Adrenal gland (tissue), 12 donors: ENCODE measurements around the gene CNNM4. TPM values are rescaled to one million over a fixed set of nuclear protein-coding genes. Genes with fewer than 3 reads are reported as not detected.

Source experiments
- DNase-seq, 7 donors: peaks; one replicate each; pipeline ENCODE4 v3.0.0-alpha.2; 2019 to 2020
- H3K27ac ChIP-seq, 5 donors: fragments of 200-600 bp; sonication (generic) in 4 of 5; 1 replicate in 3 of 5; 2 replicates in 2 of 5; pipeline versions ENCODE4 v1.5.1 to v1.8.0; 2016 to 2020; ENCODE audit warnings: mild to moderate bottlenecking in 1 of 5
- H3K27me3 ChIP-seq: fragments of 200-600 bp; 2 replicates; pipeline ENCODE4 v1.8.0; 2021
- H3K36me3 ChIP-seq, 2 donors: fragments of 200-600 bp; replicated peaks in 1 of 2; 1 replicate in 1 of 2; 2 replicates in 1 of 2; pipeline versions ENCODE4 v1.5.1 to v1.8.0; 2018 to 2022
- H3K4me1 ChIP-seq, 2 donors: fragments of 200-600 bp; replicated peaks in 1 of 2; 1 replicate in 1 of 2; 2 replicates in 1 of 2; pipeline versions ENCODE4 v1.5.1 to v1.8.0; 2018 to 2021
- H3K4me3 ChIP-seq, 4 donors: fragments of 200-600 bp; sonication (generic) in 3 of 4; one replicate each; pipeline ENCODE4 v1.5.1; 2016 to 2018
- H3K9me3 ChIP-seq, 3 donors: fragments of 200-600 bp; sonication (generic) in 1 of 3; replicated peaks in 1 of 3; 1 replicate in 2 of 3; 2 replicates in 1 of 3; pipeline versions ENCODE4 v1.5.1 to v1.8.0; 2016 to 2021
- POLR2A ChIP-seq, 2 donors: fragments of 450-650 bp; IDR thresholded peaks; one replicate each; pipeline ENCODE4 v1.6.1; 2017; ENCODE audit warnings: antibody characterized with exemption in 2 of 2, mild to moderate bottlenecking in 2 of 2, moderate library complexity in 1 of 2
- WGBS, 4 donors: extraction: QIAGEN DNeasy Blood & Tissue Kit in 2 of 4; methylation state at CpG; one replicate each; pipeline versions ENCODE4 v1.1.5 to v1.1.7; 2013 to 2017; 5-methylcytosine and 5-hydroxymethylcytosine counted together
- intact Hi-C, 2 donors: fragments of 100-400 bp; cut with DNase I; formaldehyde crosslinking; loops; one replicate each; pipeline versions ENCODE4 v1.14.1 to v1.15.0; 2022 to 2023
- polyA plus RNA-seq, 3 donors: library from polyadenylated mRNA; stranded (reverse); fragments of 200-250 nt in 2 of 3; fragments of 350-450 nt in 1 of 3; fragmentation: Illumina TruSeq in 1 of 3; extraction: RNeasy Lipid Tissue Mini Kit (QIAGEN cat#74804) in 1 of 3; gene quantifications; one replicate each; pipeline ENCODE4 v1.2.3, GENCODE V29; 2013 to 2014
- total RNA-seq, 9 donors: library from RNA; depleted of rRNA in 4 of 9; stranded (reverse); fragments of >200 nt in 4 of 9; fragments of 120-200 nt in 1 of 9; fragmentation: NEBNext Ultra II Directional in 1 of 9; extraction: Animal tissue kit (Norgen Biotek cat#: 25700) in 1 of 9; gene quantifications; one replicate each; pipeline versions ENCODE4 v1.1.0 to v1.2.4, GENCODE V29; 2013 to 2023
- TF ChIP-seq, protein P1 (sequence below), 6 experiments: fragments of 450-650 bp in 4 of 6; fragments of 200-600 bp in 2 of 6; sonication (generic) in 1 of 6; IDR thresholded peaks; 1 replicate in 5 of 6; 2 replicates in 1 of 6; pipeline versions ENCODE4 v1.5.1 to v1.8.0; 2016 to 2021; ENCODE audit warnings: antibody characterized with exemption in 6 of 6, mild to moderate bottlenecking in 2 of 6, moderate library complexity in 1 of 6
- donor health status: healthy with polysubstance abuse.
- donor health status: Bipolar disorder and iron deficiency.
- donor health status: DM: yes; HTN: yes; CAD: no.
- donor health status: DM: no; HTN: no; CAD: no.
- donor health status: DM: no; HTN: no; CAD: no.
- donor health status: DM: yes; HTN: yes; CAD: no.

Gene CNNM4
- total and polyA plus RNA-seq, 12 donors: 2.2 to 7.7 (median 4.4) TPM

DNA sequence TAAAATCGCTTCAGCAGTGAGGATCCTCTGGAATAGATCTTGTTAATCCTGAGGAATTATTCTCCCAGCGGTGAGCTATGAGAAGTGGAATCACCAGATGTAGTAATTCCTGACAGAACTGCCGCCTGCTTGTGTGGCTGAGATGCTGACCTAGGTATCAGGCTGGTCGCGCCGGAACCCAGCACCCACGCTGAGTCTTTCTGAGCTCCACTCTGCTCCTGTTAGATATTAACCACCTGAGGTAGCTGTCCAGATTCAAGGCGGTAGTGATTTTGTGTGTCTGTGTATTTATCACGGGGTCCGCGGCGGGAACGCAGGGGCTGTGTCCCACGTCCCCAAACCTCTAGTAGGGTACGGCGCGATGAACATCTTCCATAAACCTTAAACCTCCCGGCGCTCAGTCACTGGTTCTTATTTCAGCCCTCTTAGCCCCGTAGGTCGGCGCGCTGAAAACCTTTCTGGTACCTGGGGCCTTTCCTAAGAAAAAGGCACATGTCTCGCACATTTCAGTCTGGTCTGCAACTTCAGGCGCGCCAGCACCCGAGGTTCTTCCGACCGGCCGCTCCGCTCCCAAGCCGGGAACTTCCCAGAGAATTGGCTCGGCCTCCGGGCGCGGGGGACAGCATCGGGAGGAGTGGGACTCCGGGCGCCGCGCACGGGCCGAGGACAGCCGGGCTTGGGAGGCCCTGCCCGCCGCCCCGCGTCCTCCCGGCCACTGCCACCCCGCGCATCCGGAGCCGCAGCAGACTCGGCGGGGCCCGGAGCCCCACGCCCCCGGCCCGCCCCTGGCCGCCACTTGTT, 54.8 kb downstream of the CNNM4 start:
- TF ChIP-seq POLR2A (IDR thresholded peaks at IDR 0.05): no peak
- TF ChIP-seq, protein P1, sequence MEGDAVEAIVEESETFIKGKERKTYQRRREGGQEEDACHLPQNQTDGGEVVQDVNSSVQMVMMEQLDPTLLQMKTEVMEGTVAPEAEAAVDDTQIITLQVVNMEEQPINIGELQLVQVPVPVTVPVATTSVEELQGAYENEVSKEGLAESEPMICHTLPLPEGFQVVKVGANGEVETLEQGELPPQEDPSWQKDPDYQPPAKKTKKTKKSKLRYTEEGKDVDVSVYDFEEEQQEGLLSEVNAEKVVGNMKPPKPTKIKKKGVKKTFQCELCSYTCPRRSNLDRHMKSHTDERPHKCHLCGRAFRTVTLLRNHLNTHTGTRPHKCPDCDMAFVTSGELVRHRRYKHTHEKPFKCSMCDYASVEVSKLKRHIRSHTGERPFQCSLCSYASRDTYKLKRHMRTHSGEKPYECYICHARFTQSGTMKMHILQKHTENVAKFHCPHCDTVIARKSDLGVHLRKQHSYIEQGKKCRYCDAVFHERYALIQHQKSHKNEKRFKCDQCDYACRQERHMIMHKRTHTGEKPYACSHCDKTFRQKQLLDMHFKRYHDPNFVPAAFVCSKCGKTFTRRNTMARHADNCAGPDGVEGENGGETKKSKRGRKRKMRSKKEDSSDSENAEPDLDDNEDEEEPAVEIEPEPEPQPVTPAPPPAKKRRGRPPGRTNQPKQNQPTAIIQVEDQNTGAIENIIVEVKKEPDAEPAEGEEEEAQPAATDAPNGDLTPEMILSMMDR (IDR thresholded peaks at IDR 0.05): no peak
- intact Hi-C loops: loop anchor here in 1 of 2 donors (10.0 kb wide), 1 partner anchor 49 kb away; no protein-coding TSS in a partner anchor
- H3K36me3 ChIP-seq: no peaks in the 10 kb centered on the region
- 1 to 3% (median 2%) methylated on average over 22 to 60 of the region's 60 CpGs for WGBS, 4 donors
- H3K9me3 ChIP-seq: no peaks in the 10 kb centered on the region
- peak in 1 of 7 donors; percentile 35 for DNase-seq
- peaks cover 22 to 43% of the 10 kb centered on the region in 2 donors for H3K4me1 ChIP-seq
- peak overlapping the region; percentile 27 to 69 (median 58) for H3K4me3 ChIP-seq
- H3K27ac ChIP-seq: peak overlapping the region in 4 of 5 donors; percentile 74 to 98 (median 90)
- no peaks in the 10 kb centered on the region for H3K27me3 ChIP-seq

DNA sequence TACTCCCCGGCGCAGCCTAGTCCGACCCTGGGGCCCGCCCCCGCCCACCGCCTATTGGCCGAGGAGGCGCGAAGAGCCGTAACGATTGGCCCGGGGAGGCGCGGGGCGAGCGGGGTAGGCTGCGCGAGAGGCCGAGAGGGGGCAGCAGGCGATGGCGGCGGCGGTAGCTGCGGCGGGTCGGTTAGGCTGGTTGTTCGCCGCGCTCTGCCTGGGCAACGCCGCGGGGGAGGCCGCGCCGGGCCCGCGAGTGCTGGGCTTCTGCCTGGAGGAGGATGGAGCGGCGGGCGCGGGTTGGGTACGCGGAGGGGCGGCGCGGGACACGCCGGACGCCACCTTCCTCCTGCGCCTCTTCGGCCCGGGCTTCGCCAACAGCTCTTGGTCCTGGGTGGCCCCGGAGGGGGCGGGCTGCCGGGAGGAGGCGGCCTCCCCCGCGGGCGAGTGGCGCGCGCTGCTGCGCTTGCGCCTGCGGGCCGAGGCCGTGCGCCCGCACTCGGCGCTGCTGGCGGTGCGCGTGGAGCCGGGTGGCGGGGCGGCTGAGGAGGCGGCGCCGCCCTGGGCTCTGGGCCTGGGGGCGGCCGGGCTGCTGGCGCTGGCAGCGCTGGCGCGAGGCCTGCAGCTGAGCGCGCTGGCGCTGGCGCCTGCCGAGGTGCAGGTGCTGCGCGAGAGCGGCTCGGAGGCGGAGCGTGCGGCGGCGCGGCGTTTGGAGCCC, 55.6 kb downstream of the CNNM4 start, which contains the start of gene CNNM3:
Gene CNNM3 (plus strand): TSS at position 142 of the 709 bp plus-strand sequence. CDS start 10 bp downstream, at position 152.
- H3K4me3 ChIP-seq: peak within 1 kb of the TSS; percentile 27 to 69 (median 58)
- peak; percentile 96 to 98 (median 96) for DNase-seq
- TF ChIP-seq, protein P1 (IDR thresholded peaks at IDR 0.05): peak; percentile 16 to 70 (median 58)
- peak; percentile 56 to 88 for TF ChIP-seq POLR2A (IDR thresholded peaks at IDR 0.05)
- 0 to 1% (median 1%) methylated on average over 16 to 103 of the region's 103 CpGs; no CpG with 5 or more reads in 1 of the 4 donors for WGBS, 4 donors
- no peaks in the 10 kb centered on the region for H3K9me3 ChIP-seq
- intact Hi-C loops: loop anchor here in 1 of 2 donors (10.0 kb wide), 1 partner anchor 49 kb away; no protein-coding TSS in a partner anchor
- no peaks in the 10 kb centered on the region for H3K27me3 ChIP-seq
- peak within 1 kb of the TSS in 4 of 5 donors; percentile 74 to 98 (median 90) for H3K27ac ChIP-seq
- peaks cover 22 to 50% of the 10 kb centered on the region in 2 donors for H3K4me1 ChIP-seq
- no peaks in the 10 kb centered on the region for H3K36me3 ChIP-seq

DNA sequence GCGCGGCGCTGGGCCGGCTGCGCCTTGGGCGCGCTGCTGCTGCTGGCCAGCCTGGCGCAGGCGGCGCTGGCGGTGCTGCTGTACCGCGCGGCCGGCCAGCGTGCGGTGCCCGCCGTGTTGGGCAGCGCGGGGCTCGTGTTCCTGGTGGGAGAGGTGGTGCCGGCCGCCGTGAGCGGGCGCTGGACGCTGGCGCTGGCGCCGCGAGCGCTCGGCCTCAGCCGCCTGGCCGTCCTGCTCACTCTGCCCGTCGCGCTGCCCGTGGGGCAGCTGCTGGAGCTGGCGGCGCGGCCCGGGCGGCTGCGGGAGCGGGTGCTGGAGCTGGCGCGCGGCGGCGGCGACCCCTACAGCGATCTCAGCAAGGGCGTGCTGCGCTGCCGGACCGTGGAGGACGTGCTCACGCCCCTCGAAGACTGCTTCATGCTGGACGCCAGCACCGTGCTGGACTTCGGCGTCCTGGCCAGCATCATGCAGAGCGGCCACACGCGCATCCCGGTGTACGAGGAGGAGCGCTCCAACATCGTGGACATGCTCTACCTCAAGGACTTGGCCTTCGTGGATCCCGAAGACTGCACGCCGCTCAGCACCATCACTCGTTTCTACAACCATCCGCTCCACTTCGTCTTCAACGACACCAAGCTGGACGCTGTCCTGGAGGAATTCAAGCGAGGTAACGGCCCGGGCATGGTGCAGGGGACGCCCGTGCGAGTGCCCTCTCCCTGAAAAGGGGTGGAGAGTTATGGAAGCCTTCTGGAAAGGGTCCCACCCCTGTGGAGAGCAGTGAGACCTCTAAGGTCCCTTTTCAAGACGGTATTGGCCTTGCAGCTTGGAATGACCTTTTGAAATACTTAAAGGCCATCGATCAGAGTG, 56.4 kb downstream of the CNNM4 start:
- Histone ChIP-seq H3K4me1 (peaks cover 22 to 50% of the 10 kb centered on the region in 2 donors), H3K27ac (peak overlapping the region in 2 of 5 donors; percentile 38 to 98), H3K9me3 (no peaks in the 10 kb centered on the region), H3K4me3 (peak overlapping the region in 2 of 4 donors; percentile 7 to 69), H3K36me3 (no peaks in the 10 kb centered on the region), H3K27me3 (no peaks in the 10 kb centered on the region)
- 2 to 13% (median 3%) methylated on average over 2 to 89 of the region's 89 CpGs for WGBS, 4 donors
- DNase-seq: peak in 2 of 7 donors; percentile 27 to 41
- intact Hi-C loops: loop anchor here in 1 of 2 donors (10.0 kb wide), 1 partner anchor 48 kb away; no protein-coding TSS in a partner anchor
- TF ChIP-seq, protein P1 (IDR thresholded peaks at IDR 0.05): peak in 1 of 6 experiments; percentile 12
- TF ChIP-seq POLR2A (IDR thresholded peaks at IDR 0.05): no peak
